HEK293T (cell line): ENCODE data around the gene ORM2.

Experiments
- CTCF ChIA-PET: fragments of 350-600 bp; formaldehyde crosslinking; extraction: SDS; loops from one replicate; lab custom pipeline; 2021; ENCODE audit warnings: antibody characterized with exemption, inconsistent platforms; lab: Yijun Ruan, JAX
- POLR2A ChIA-PET: fragments of 350-600 bp; formaldehyde crosslinking; extraction: SDS; loops from one replicate; lab custom pipeline; 2020; ENCODE audit warnings: antibody characterized with exemption, inconsistent platforms; lab: Yijun Ruan, JAX
- DNase-seq: peaks from one replicate; pipeline ENCODE4 v3.0.0; 2012; ENCODE audit warnings: mixed read lengths; ENCODE audit errors: extremely low spot score
- ARNT ChIP-seq: fragments of 450-650 bp; IDR thresholded peaks from 2 replicates; pipeline ENCODE4 v1.6.1; 2017; ENCODE audit warnings: mild to moderate bottlenecking
- BHLHE40 ChIP-seq: fragments of 450-650 bp; IDR thresholded peaks from 2 replicates; pipeline ENCODE4 v1.6.1; 2016; ENCODE audit warnings: mild to moderate bottlenecking, moderate library complexity, borderline replicate concordance
- CTBP1 ChIP-seq: fragments of 450-650 bp; IDR thresholded peaks from 2 replicates; pipeline ENCODE4 v1.6.1; 2016; ENCODE audit warnings: borderline replicate concordance
- ELF4 ChIP-seq: fragments of 450-650 bp; IDR thresholded peaks from 2 replicates; pipeline ENCODE4 v1.6.1; 2017; ENCODE audit warnings: antibody characterized with exemption
- FOXA1 ChIP-seq: fragments of 450-650 bp; IDR thresholded peaks from 2 replicates; pipeline ENCODE4 v1.6.1; 2016; ENCODE audit warnings: mild to moderate bottlenecking
- FOXK2 ChIP-seq: fragments of 450-650 bp; IDR thresholded peaks from 2 replicates; pipeline ENCODE4 v1.6.1; 2016; ENCODE audit warnings: mild to moderate bottlenecking
- FOXM1 ChIP-seq: fragments of 450-650 bp; IDR thresholded peaks from 2 replicates; pipeline ENCODE4 v1.6.1; 2017; ENCODE audit warnings: mild to moderate bottlenecking, borderline replicate concordance
- HDGF ChIP-seq: fragments of 450-650 bp; IDR thresholded peaks from 2 replicates; pipeline ENCODE4 v1.6.1; 2017; ENCODE audit warnings: antibody characterized with exemption, borderline replicate concordance
- L3MBTL2 ChIP-seq: fragments of 450-650 bp; conservative IDR thresholded peaks from 2 replicates; pipeline ENCODE4 v1.6.1; 2016; ENCODE audit warnings: mild to moderate bottlenecking
- LEF1 ChIP-seq: fragments of 450-650 bp; IDR thresholded peaks from 2 replicates; pipeline ENCODE4 v1.6.1; 2017; ENCODE audit warnings: mild to moderate bottlenecking, borderline replicate concordance
- NFRKB ChIP-seq: fragments of 450-650 bp; IDR thresholded peaks from 2 replicates; pipeline ENCODE4 v1.6.1; 2016; ENCODE audit warnings: mild to moderate bottlenecking, moderate library complexity
- SP1 ChIP-seq: fragments of 450-650 bp; IDR thresholded peaks from 2 replicates; pipeline ENCODE4 v1.6.1; 2017
- SUZ12 ChIP-seq: fragments of 450-650 bp; IDR thresholded peaks from 2 replicates; pipeline ENCODE4 v1.6.1; 2016; ENCODE audit warnings: mild to moderate bottlenecking
- TARDBP ChIP-seq: fragments of 450-650 bp; IDR thresholded peaks from 2 replicates; pipeline ENCODE4 v1.6.1; 2016
- ZNF384 ChIP-seq: fragments of 450-650 bp; IDR thresholded peaks from 2 replicates; pipeline ENCODE4 v1.6.1; 2016
- TF ChIP-seq, protein P1 (sequence below): fragments of 450-650 bp; IDR thresholded peaks from 2 replicates; pipeline ENCODE4 v1.6.1; 2016

The ORM2 gene

GRCh38 chr9:114335745-114336144, 6.1 kb downstream of the ORM2 start:
- ChIA-PET POLR2A (no interaction called here), CTCF (interaction anchor here (0.7 kb wide), 1 partner anchor 283 kb away, joined by 6 read pairs; no protein-coding TSS in a partner anchor)
- no peak for TF ChIP-seq ELF4
- no peak for DNase-seq

GRCh38 chr9:114336157-114336556, 6.5 kb downstream of the ORM2 start:
- no peak for DNase-seq
- ChIA-PET POLR2A (no interaction called here), CTCF (no interaction called here)
- TF ChIP-seq SUZ12 (no peak), ZNF384 (no peak), FOXA1 (no peak), FOXK2 (no peak), CTBP1 (no peak), ARNT (no peak), SP1 (no peak), HDGF (no peak), ELF4 (no peak), L3MBTL2 (no peak), FOXM1 (no peak), TARDBP (no peak), BHLHE40 (no peak), NFRKB (no peak), LEF1 (no peak)
- TF ChIP-seq, protein P1, sequence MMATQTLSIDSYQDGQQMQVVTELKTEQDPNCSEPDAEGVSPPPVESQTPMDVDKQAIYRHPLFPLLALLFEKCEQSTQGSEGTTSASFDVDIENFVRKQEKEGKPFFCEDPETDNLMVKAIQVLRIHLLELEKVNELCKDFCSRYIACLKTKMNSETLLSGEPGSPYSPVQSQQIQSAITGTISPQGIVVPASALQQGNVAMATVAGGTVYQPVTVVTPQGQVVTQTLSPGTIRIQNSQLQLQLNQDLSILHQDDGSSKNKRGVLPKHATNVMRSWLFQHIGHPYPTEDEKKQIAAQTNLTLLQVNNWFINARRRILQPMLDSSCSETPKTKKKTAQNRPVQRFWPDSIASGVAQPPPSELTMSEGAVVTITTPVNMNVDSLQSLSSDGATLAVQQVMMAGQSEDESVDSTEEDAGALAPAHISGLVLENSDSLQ = no peak

GRCh38 chr9:114336699-114337395, 7.2 kb downstream of the ORM2 start:
- TF ChIP-seq, protein P1 = no peak
- no peak for TF ChIP-seq FOXM1
- TF ChIP-seq FOXA1 = no peak
- no peak for TF ChIP-seq ELF4
- TF ChIP-seq L3MBTL2 = no peak
- TF ChIP-seq ARNT = no peak
- TF ChIP-seq BHLHE40 = no peak
- TF ChIP-seq SUZ12 = no peak
- TF ChIP-seq FOXK2 = no peak
- TF ChIP-seq HDGF = no peak
- no peak for TF ChIP-seq NFRKB
- DNase-seq = no peak
- ChIA-PET POLR2A (no interaction called here), CTCF (no interaction called here)

- CTCF ChIA-PET = interaction anchor here (0.9 to 1.5 kb wide), 2 partner anchors 9 to 315 kb away, joined by 3 to 5 read pairs; no protein-coding TSS in a partner anchor
- TF ChIP-seq FOXK2 (no peak), CTBP1 (no peak), BHLHE40 (no peak), TARDBP (no peak), SP1 (no peak), NFRKB (no peak), LEF1 (no peak), ARNT (no peak), L3MBTL2 (no peak), HDGF (no peak), FOXA1 (no peak), FOXM1 (no peak), ZNF384 (no peak), SUZ12 (no peak)
- TF ChIP-seq, protein P1 = no peak
- no peak for DNase-seq
- POLR2A ChIA-PET = no interaction called here
These were observed 8.5 kb downstream of the ORM2 start for GRCh38 chr9:114338187-114338586.

DNA sequence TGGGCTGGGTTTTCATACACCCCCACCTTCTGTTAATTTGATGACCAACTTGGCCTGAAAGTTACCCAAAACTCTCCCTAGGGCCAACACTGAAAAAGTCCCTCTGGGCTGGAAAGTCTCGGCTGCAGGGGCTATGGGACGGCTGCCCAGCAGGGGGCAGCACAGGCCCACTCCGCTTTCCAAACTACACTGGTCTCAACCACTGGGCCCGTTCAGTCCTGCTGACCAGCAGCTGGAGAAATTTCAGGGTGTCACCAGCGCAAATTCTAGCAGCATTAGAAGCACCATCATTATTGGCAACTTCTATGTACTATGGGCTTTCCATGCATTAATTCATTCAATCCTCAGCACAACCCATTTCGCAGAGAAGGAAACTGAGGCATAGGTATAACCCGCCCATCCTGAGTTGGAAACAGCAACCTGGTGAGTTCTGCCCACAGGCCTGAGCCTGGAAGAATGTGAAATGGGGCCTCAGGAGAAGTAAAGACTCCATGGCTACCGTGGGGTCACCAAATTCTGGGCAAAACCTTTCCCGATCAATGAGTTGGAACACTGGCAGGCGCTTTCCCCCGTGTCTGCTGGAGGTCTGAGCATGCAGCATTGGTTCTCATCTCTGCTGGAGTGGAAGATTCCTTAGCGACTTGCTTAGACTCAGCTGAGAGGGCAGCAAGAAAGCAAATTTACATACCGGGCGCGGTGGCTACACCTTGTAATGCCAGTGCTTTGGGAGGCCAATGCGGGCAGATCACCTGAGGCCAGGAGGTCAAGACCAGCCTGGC, 9.7 kb downstream of the ORM2 start:
- TF ChIP-seq FOXA1 = no peak
- TF ChIP-seq FOXM1 = no peak
- TF ChIP-seq, protein P1 = no peak
- no peak for TF ChIP-seq ZNF384
- TF ChIP-seq SUZ12 = no peak
- ChIA-PET POLR2A (no interaction called here), CTCF (interaction anchor here (0.7 to 1.5 kb wide), 4 partner anchors 9 to 314 kb away, joined by 3 to 5 read pairs (median 3); no protein-coding TSS in a partner anchor)
- DNase-seq = peak; percentile 82
